ENCODE data around the gene HNRNPF.

DNA sequence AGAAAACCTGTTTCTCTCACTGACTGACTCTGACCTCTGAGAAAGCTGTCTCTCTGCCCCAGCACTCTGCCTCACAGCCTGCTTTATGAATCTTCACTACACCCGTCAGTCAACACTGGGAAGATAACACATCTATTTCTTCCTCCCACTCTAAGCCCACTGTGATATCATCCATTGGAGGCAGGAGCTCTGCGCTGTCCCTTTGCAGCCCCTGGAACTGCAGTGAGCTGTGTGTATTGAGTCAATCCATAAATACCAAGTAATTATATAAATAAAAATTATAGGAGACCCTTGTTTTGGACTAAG lies 54.7 kb downstream of the HNRNPF start:
- TF ChIP-seq, protein P1, sequence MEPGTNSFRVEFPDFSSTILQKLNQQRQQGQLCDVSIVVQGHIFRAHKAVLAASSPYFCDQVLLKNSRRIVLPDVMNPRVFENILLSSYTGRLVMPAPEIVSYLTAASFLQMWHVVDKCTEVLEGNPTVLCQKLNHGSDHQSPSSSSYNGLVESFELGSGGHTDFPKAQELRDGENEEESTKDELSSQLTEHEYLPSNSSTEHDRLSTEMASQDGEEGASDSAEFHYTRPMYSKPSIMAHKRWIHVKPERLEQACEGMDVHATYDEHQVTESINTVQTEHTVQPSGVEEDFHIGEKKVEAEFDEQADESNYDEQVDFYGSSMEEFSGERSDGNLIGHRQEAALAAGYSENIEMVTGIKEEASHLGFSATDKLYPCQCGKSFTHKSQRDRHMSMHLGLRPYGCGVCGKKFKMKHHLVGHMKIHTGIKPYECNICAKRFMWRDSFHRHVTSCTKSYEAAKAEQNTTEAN (CRISPR knock-in tag; IDR thresholded peaks at IDR 0.05) = no peak
- no peak for TF ChIP-seq NFYB (CRISPR knock-in tag; conservative IDR thresholded peaks at IDR 0.05; ENCODE audit: low read depth)
- TF ChIP-seq, protein P2, sequence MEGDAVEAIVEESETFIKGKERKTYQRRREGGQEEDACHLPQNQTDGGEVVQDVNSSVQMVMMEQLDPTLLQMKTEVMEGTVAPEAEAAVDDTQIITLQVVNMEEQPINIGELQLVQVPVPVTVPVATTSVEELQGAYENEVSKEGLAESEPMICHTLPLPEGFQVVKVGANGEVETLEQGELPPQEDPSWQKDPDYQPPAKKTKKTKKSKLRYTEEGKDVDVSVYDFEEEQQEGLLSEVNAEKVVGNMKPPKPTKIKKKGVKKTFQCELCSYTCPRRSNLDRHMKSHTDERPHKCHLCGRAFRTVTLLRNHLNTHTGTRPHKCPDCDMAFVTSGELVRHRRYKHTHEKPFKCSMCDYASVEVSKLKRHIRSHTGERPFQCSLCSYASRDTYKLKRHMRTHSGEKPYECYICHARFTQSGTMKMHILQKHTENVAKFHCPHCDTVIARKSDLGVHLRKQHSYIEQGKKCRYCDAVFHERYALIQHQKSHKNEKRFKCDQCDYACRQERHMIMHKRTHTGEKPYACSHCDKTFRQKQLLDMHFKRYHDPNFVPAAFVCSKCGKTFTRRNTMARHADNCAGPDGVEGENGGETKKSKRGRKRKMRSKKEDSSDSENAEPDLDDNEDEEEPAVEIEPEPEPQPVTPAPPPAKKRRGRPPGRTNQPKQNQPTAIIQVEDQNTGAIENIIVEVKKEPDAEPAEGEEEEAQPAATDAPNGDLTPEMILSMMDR (IDR thresholded peaks at IDR 0.05) = no peak
- TF ChIP-seq MXD4 (CRISPR knock-in tag; IDR thresholded peaks at IDR 0.05; ENCODE audit: borderline replicate concordance) = no peak
- TF ChIP-seq ZNF232 (CRISPR knock-in tag; IDR thresholded peaks at IDR 0.05) = no peak
- TF ChIP-seq CREM (CRISPR knock-in tag; IDR thresholded peaks at IDR 0.05) = no peak
- no peak for TF ChIP-seq CBFB (CRISPR knock-in tag; IDR thresholded peaks at IDR 0.05; ENCODE audit: low read depth)
- TF ChIP-seq TEAD1 (CRISPR knock-in tag; IDR thresholded peaks at IDR 0.05) = no peak
- TF ChIP-seq, protein P3, sequence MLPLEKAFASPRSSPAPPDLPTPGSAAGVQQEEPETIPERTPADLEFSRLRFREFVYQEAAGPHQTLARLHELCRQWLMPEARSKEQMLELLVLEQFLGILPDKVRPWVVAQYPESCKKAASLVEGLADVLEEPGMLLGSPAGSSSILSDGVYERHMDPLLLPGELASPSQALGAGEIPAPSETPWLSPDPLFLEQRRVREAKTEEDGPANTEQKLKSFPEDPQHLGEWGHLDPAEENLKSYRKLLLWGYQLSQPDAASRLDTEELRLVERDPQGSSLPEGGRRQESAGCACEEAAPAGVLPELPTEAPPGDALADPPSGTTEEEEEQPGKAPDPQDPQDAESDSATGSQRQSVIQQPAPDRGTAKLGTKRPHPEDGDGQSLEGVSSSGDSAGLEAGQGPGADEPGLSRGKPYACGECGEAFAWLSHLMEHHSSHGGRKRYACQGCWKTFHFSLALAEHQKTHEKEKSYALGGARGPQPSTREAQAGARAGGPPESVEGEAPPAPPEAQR (CRISPR knock-in tag; IDR thresholded peaks at IDR 0.05) = no peak
- no peak for TF ChIP-seq NR2C2 (CRISPR knock-in tag; IDR thresholded peaks at IDR 0.05)
- TF ChIP-seq FOXJ3 (CRISPR knock-in tag; IDR thresholded peaks at IDR 0.05; ENCODE audit: borderline replicate concordance) = no peak
- no peak for TF ChIP-seq SP1 (CRISPR knock-in tag; conservative IDR thresholded peaks at IDR 0.05)
- TF ChIP-seq, protein P4, sequence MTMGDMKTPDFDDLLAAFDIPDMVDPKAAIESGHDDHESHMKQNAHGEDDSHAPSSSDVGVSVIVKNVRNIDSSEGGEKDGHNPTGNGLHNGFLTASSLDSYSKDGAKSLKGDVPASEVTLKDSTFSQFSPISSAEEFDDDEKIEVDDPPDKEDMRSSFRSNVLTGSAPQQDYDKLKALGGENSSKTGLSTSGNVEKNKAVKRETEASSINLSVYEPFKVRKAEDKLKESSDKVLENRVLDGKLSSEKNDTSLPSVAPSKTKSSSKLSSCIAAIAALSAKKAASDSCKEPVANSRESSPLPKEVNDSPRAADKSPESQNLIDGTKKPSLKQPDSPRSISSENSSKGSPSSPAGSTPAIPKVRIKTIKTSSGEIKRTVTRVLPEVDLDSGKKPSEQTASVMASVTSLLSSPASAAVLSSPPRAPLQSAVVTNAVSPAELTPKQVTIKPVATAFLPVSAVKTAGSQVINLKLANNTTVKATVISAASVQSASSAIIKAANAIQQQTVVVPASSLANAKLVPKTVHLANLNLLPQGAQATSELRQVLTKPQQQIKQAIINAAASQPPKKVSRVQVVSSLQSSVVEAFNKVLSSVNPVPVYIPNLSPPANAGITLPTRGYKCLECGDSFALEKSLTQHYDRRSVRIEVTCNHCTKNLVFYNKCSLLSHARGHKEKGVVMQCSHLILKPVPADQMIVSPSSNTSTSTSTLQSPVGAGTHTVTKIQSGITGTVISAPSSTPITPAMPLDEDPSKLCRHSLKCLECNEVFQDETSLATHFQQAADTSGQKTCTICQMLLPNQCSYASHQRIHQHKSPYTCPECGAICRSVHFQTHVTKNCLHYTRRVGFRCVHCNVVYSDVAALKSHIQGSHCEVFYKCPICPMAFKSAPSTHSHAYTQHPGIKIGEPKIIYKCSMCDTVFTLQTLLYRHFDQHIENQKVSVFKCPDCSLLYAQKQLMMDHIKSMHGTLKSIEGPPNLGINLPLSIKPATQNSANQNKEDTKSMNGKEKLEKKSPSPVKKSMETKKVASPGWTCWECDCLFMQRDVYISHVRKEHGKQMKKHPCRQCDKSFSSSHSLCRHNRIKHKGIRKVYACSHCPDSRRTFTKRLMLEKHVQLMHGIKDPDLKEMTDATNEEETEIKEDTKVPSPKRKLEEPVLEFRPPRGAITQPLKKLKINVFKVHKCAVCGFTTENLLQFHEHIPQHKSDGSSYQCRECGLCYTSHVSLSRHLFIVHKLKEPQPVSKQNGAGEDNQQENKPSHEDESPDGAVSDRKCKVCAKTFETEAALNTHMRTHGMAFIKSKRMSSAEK (CRISPR knock-in tag; IDR thresholded peaks at IDR 0.05; ENCODE audit: borderline replicate concordance) = no peak
- TF ChIP-seq, protein P5, sequence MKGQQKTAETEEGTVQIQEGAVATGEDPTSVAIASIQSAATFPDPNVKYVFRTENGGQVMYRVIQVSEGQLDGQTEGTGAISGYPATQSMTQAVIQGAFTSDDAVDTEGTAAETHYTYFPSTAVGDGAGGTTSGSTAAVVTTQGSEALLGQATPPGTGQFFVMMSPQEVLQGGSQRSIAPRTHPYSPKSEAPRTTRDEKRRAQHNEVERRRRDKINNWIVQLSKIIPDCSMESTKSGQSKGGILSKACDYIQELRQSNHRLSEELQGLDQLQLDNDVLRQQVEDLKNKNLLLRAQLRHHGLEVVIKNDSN (CRISPR knock-in tag; IDR thresholded peaks at IDR 0.05) = no peak
